OCI-LY7 (cell line): ENCODE data around the gene PDS5B.

Source experiments
- CTCF ChIP-seq: fragments of 200-600 bp; sonication (generic); conservative IDR thresholded peaks from 2 replicates; pipeline ENCODE4 v1.5.1; 2014; ENCODE audit warnings: mild to moderate bottlenecking, antibody characterized with exemption, low read length, moderate library complexity, mixed read lengths
- EZH2phosphoT487 ChIP-seq: fragments of 200-600 bp; sonication (generic); IDR thresholded peaks from 2 replicates; pipeline ENCODE4 v1.6.1; 2018; ENCODE audit warnings: low read depth, borderline replicate concordance, mild to moderate bottlenecking, mixed run types, antibody characterized with exemption, low read length, moderate library complexity, mixed read lengths

DNA sequence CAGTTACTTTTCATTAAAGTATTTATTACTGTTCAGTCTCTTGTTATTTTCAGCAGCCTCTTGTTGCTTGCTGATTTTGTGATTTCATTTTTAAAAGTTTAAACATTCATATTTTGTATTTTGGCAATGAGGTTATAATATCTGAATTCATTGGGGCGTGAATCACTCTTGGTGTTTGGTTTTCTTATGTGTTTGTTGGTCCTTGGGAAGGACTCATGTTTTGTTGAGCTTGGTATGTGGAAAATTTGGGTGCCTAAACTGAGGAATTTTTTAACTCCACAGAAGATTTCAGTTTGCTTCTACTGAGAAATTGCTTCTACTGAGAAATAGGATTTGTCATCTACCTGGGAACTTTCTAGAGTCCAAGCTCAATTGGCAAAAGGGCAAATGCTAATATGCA, 38.2 kb downstream of the PDS5B start:
- TF ChIP-seq CTCF (no peak), EZH2phosphoT487 (no peak)
